C4-2B (cell line): Measurements from ENCODE around the gene WRAP73.

Source experiments
- ZFX ChIP-seq: fragments of 450-650 bp; IDR thresholded peaks from 2 replicates; pipeline ENCODE4 v1.6.1; 2017
- TF ChIP-seq, protein P1 (sequence below): fragments of 450-650 bp; conservative IDR thresholded peaks from 2 replicates; pipeline ENCODE4 v1.5.1; 2017; ENCODE audit warnings: mild to moderate bottlenecking

DNA sequence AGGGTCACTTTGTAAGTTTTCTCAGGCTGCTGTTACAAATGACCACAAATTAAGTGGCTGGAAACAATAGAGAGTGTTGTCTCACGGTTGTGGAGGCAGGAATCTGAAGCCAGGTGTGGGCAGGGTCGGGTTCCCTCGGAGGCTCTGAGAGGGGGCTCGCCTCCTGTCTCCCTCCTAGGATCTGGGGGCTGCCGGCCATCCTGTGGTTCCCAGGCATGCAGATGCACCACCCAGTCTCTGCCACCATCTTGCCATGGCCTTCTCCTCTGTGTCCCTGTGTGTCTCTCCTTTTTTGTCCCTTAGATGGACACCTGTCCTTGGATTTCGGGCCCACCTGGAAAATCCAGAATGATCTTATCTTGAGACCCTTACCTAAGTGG is 7.2 kb upstream of the WRAP73 start:
- TF ChIP-seq, protein P1, sequence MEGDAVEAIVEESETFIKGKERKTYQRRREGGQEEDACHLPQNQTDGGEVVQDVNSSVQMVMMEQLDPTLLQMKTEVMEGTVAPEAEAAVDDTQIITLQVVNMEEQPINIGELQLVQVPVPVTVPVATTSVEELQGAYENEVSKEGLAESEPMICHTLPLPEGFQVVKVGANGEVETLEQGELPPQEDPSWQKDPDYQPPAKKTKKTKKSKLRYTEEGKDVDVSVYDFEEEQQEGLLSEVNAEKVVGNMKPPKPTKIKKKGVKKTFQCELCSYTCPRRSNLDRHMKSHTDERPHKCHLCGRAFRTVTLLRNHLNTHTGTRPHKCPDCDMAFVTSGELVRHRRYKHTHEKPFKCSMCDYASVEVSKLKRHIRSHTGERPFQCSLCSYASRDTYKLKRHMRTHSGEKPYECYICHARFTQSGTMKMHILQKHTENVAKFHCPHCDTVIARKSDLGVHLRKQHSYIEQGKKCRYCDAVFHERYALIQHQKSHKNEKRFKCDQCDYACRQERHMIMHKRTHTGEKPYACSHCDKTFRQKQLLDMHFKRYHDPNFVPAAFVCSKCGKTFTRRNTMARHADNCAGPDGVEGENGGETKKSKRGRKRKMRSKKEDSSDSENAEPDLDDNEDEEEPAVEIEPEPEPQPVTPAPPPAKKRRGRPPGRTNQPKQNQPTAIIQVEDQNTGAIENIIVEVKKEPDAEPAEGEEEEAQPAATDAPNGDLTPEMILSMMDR, result no peak
- TF ChIP-seq ZFX, result no peak
